Medulla oblongata (tissue), 1 donor: ENCODE data around the gene LRRC27.
"Not testable (repeated sequence)": the region's sequence is repeated elsewhere in the genome, so short reads cannot be mapped to it uniquely, and the experiment has no call there.

Experiments
- DNase-seq: peaks from one replicate; pipeline ENCODE4 v3.0.0-alpha.2; 2015; ENCODE audit errors: extremely low spot score

LRRC27 gene

GRCh38 chr10:132337854-132338253, 5.9 kb downstream of the LRRC27 start:
- not testable (repeated sequence) for DNase-seq

DNA sequence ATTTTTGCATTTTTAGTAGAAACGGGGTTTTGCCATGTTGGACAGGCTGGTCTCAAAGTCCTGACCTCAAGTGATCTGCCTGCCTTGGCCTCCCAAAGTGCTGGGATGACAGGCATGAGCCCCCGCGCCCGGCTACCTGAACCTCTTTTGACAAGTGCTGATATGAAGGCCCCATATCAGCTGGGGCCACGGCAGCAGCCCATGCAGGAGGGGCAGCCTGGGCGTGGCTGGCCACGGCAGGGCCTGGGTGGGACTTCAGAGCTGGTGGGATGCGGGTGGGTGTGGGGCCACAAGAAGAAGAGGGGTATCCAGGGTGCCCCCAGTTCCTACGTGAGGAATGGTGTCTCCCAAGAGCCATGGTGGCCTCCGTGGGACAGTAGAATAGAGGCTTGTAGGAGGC, 6.9 kb downstream of the LRRC27 start:
- no peak for DNase-seq

DNA sequence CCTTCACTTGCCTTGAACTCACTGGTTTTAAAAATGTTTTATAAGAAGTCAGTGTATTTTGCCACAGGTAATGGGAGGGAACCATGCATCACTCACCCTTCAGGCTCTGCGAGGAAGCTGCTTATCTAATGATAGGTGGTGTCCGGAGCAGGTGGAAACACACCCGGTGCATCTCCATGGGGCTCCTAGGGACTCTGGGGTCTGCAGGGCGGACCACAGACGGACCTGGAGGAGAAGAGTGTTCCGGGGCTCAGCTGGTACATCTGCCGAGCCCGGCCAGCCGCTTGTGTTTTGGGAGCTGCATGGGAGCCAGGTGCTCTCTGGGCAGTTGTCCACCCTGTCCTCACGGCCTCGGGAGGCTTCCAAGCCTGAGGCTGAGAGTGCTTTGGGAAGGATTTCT, 7.3 kb downstream of the LRRC27 start:
- no peak for DNase-seq

GRCh38 chr10:132341017-132341416, 9.0 kb downstream of the LRRC27 start:
- no peak for DNase-seq

DNA sequence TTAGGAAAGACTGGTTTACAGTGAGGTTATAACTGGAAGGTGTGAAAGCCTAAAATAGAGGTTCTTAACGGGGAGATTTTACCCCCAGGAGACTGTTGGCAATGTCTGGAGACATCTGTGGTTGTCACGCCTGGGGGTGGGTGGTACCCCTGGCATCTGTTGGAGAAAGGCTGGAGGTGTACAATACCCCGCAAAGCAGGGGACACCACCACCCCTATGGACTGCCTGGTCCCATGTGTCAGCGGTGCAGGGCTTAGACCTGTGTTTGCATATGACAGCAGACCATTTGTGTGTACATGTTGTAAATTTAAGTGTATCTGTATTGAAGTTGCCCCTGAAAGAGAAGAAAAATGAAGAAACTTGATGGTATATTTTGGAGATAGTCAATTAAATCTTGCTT, 9.8 kb downstream of the LRRC27 start:
- DNase-seq: no peak

DNA sequence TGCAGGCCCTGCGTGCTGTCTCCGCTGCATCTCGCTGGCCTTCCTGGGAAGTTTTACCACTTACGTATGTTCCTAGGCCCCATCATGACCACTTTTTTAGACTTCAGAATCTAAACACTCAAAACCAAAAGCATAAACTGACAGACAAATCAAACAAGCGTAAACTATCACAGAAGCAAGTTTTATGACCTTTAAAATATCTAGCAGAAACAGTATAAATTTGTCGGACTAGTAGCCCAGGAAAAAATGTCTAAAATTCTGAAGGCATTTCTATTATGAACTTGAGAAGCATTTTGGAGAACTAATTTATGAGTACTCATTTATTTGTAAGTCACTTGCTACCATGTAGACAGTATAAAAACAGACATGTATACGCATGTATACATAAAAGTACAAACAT, 10.6 kb downstream of the LRRC27 start:
- DNase-seq: no peak

GRCh38 chr10:132344386-132344785, 12.4 kb downstream of the LRRC27 start:
- DNase-seq: no peak

DNA sequence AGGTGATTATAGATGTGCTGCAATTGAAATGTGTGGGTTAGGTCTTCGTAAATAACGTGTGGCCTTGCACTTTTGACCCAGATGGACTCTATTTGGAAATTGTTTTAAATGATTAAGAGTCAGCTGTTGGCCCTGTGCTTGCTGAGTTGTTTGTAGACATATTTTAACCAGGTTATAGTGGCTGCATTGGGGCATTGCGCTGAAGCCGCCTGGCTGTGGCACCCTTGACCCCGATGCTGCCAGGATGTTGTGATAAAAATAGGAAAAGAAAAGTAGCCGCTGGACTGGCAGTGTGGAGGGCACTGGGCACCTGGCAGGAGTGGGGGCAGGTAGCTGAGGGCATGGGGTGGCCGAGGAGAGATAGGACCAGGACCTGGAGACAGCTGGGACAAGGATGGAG, 13.4 kb downstream of the LRRC27 start:
- DNase-seq: no peak

DNA sequence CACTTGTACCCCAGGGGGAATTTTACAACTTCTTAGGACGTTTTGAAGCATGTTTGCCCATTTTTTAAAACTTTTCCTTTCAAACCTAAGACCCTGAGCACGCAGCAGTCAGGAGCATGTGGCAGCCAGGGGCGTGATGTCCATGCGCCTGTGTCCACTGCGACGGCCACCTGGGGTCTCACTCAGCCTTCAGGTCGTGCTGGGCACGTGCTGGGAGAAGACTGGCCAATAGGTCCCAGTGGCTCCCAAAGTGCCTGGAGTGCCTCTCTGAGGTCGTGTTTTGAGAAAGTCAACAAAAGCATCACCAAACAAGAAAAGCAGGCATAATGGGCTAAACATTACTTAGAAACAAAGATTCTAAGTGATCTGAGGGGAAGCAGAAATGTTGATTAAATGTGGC, 14.8 kb downstream of the LRRC27 start:
- no peak for DNase-seq

DNA sequence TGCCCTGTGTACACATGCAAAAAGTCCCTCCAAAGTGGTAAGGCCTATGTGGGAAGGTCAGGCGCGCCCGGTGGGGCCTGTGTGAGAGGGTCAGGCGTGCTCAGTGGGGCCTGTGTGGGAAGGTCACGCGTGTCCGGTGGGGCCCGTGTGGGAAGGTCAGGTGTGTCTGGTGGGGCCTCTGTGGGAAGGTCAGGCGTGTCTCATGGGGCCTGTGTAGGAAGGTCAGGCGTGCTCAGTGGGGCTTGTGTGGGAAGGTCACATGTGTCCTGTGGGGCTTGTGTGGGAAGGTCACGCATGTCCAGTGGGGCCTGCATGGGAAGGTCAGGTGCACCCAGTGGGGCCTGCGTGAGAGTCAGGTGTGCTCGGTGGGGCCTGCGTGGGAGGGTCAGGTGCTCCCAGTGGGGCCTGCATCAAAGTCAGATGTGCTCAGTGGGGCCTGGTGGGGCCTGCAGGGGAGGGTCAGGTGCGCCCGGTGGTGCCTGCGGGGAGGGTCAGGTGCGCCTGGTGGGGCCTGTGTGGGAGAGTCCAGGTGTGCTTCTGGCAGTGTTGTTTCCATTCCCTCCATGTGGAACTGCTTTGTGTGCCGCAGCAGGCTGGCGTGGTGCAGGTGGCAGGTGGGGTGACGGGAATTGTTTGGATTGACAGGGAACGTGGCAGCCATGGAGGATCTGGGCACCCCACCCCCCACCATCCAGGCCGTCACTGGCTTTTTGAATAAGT, 15.4 kb downstream of the LRRC27 start:
- no peak for DNase-seq

GRCh38 chr10:132347931-132348267, 15.9 kb downstream of the LRRC27 start:
- DNase-seq: no peak

DNA sequence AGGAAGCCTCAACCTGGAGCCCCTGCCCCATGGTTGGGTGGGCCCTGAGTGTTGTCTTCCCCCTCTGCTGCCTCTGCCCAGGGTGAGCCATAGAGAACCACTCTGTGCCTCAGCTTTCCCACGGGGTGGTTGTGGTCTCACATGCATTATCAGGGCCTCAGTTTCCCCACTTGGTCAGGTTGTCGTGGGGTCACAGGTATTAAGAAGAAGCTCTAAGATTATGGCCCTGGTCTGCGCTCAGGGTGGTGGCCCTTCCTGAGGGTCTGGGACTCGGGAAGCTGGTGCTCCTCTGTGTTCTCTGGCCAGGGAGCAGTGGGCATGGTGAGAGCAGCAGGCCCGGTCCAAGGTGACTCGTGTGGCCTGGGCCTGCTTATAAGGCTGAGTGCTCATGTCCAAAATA, 17.8 kb downstream of the LRRC27 start:
- no peak for DNase-seq

GRCh38 chr10:132350391-132350790, 18.4 kb downstream of the LRRC27 start:
- no peak for DNase-seq

DNA sequence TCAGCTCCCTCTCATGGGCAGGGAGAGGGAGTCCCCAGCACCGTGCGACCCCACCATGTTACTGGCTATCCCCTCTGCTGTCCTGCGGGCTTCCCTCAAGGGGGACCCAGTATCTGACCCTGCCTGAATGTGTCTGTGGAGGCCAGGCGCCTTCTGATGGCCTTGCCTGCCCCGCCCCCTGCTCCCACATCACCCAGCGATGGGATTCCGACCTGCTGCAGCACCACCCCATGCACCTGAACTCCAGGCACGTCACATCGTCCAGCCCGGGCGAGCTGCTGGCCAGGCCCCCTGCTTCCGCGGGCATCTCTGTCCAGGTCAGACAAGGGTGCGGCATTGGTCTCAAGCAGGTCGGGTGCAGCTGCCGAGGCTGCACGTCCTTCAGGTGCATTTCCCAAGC, 19.0 kb downstream of the LRRC27 start:
- DNase-seq: no peak

GRCh38 chr10:132351611-132352010, 19.6 kb downstream of the LRRC27 start:
- DNase-seq: no peak

- peak; percentile 49 for DNase-seq
Observed at GRCh38 chr10:132352462-132353308, 20.7 kb downstream of the LRRC27 start.

- DNase-seq: no peak
Observed at GRCh38 chr10:132353456-132354355, 21.7 kb downstream of the LRRC27 start.

DNA sequence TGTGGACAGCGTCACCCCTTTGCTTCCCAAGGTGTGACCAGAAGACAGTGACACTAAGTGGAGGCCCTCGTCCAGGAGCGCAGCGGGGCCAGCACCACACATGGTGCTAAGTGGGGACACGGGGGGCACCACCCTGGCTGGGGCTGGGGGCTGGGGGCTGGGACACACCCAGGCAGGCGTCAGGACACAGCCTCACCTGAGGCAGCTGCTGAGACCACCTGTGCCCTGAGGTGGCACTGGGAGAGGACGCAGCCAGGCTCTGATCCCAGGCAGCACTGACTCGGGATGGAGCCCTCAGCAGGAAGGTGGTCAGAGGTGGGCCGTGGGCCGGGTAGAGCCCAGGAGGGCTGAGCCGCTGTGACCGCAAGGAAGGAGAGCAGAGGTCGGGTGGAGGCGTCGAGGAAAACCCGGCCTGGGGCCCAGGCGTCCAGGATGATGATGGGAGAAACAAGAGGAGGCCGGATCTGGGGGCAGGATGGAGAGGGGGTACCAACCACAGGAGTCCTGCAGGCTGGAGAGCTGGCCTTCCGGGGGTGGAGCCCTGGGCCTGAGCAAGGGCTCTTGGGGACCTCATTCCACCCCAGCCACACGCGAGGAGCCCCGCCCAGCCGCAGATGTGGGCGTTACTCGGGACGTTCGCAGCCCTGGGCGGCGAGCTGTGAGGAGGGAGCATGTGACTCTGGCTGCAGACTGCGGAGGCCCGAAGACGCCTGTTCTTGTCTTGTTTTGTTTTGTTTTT, 22.5 kb downstream of the LRRC27 start:
- DNase-seq: no peak

DNA sequence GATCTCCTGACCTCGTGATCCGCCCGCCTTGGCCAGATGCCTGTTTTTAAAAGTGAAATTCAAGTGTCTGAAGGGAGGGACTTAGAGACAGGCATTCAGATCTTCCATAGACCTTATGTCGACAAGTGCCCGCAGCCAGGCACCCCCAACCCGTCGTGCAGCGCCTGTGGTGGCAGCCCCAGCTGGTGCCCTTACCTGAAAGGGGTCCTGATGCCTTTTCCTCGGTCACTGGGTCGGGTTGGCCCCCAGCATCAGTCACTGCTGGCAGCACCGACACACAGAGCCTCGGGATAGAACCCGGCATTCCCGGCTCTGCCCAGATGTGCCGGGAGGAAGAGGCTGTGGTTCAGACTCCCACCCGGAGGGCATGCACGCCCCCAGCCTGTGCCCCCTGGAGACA, 23.3 kb downstream of the LRRC27 start:
- no peak for DNase-seq

- no peak for DNase-seq
Observed at GRCh38 chr10:132355754-132356153, 23.8 kb downstream of the LRRC27 start.

DNA sequence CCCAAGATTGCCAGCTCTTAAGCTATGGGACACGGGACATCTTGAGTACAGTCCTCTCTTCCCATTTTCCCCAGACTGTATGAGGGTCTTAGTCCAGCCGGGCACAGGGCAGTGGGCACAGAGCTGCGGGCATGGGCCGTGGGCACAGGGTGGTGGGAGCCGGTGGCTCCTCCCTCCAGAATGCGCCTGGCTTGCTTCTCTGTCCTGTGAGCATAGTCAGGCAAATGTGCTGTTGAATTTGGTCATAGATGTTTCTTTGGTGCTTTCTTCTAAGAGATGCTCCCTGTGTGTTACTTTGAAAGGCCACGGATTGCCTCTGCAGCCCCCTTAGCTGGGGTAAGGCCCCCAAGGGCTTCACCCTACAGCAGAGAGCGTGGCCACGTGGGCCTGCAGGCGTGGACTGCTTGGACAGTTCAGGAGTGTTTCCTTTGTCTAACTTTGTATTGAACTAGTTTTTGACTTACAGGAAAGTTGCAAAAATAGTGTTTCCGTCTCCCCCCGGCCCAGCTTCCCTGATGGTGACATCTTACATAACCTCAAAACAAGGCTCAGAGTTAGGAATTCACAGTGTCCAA, 24.7 kb downstream of the LRRC27 start:
- no peak for DNase-seq
